D341Med (cell line): ENCODE results near the gene RREB1.

Source experiments
- DNase-seq: peaks from one replicate; pipeline ENCODE4 v3.0.0; 2012; ENCODE audit warnings: low spot score

The RREB1 gene

GRCh38 chr6:7163661-7164071, 55.9 kb downstream of the RREB1 start:
- no peak for DNase-seq

GRCh38 chr6:7164536-7165001, 56.8 kb downstream of the RREB1 start:
- no peak for DNase-seq

- no peak for DNase-seq
These were observed 57.5 kb downstream of the RREB1 start for GRCh38 chr6:7165002-7165889.

GRCh38 chr6:7165890-7166267, 58.1 kb downstream of the RREB1 start:
- peak; percentile 47 for DNase-seq

GRCh38 chr6:7166410-7167293, 58.9 kb downstream of the RREB1 start:
- DNase-seq, result no peak

GRCh38 chr6:7169296-7169721, 61.5 kb downstream of the RREB1 start:
- DNase-seq, result no peak

- DNase-seq, result no peak
These were observed 62.5 kb downstream of the RREB1 start for GRCh38 chr6:7170117-7170732.

- no peak for DNase-seq
These were observed 63.4 kb downstream of the RREB1 start for GRCh38 chr6:7171119-7171518.

- no peak for DNase-seq
These were observed 64.0 kb downstream of the RREB1 start for GRCh38 chr6:7171733-7172132.

- DNase-seq, result no peak
These were observed 64.9 kb downstream of the RREB1 start for GRCh38 chr6:7172649-7173048.

GRCh38 chr6:7173843-7174503, 66.2 kb downstream of the RREB1 start:
- no peak for DNase-seq

GRCh38 chr6:7175462-7175861, 67.7 kb downstream of the RREB1 start:
- no peak for DNase-seq

- no peak for DNase-seq
These were observed 68.4 kb downstream of the RREB1 start for GRCh38 chr6:7176208-7176607.

- DNase-seq, result no peak
These were observed 70.5 kb downstream of the RREB1 start for GRCh38 chr6:7178280-7178679.

GRCh38 chr6:7180751-7181150, 73.0 kb downstream of the RREB1 start:
- no peak for DNase-seq

GRCh38 chr6:7183707-7184106, 75.9 kb downstream of the RREB1 start:
- DNase-seq, result peak; percentile 75

GRCh38 chr6:7184502-7184901, 76.7 kb downstream of the RREB1 start:
- DNase-seq, result no peak

GRCh38 chr6:7185561-7185960, 77.8 kb downstream of the RREB1 start:
- DNase-seq, result no peak

GRCh38 chr6:7188492-7188891, 80.7 kb downstream of the RREB1 start:
- DNase-seq, result no peak

GRCh38 chr6:7189101-7189758, 81.5 kb downstream of the RREB1 start:
- no peak for DNase-seq

GRCh38 chr6:7190791-7191190, 83.0 kb downstream of the RREB1 start:
- no peak for DNase-seq
